Fibroblast of gingiva (primary cell): ENCODE results near the gene KRABD2.
"Not testable (repeated sequence)": the region's sequence is repeated elsewhere in the genome, so short reads cannot be mapped to it uniquely, and the experiment has no call there.

Experiments
- DNase-seq: peaks from one replicate; pipeline ENCODE4 v3.0.0-alpha.2; 2011; ENCODE audit warnings: low read depth

KRABD2 gene

DNA sequence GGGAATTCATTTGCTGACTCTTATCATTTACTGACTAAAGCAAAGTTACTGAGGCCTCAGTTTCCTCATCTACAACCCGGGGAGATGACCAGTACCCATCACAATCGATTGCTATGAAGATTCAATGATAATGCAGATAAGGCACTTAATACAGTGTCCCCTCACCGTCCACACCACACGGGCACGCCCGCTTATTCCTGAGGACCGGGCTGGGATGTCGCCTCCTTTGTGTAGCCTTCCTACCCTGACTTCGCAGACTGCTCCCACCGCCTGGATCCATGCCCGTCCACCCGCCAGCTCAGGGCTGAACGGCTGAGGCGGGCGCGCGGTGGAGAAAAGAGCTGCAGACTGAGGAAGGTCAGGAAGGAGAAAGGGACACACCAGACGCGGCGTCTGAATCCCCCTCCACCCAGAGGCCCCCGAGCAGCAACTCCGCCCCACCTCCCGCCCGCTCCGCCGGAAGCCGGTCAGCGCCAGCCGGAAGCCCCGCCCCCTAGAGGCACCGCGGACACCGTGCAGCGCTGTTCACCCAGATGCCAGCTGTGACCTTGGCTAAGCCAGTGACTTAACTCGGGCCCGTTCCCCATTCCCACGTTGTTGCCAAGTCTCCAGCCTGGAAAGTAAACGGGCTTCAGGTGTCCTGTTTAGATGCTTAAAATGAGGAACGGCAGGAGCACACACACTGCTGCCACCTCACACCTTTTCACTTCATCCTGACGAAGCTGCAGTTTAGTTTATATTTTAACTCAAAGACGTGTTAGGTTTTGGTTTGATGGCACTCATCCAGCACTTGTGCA lies at the start of gene KRABD2:
KRABD2 (minus strand) TSS at position 434 of the 797 bp plus-strand sequence.
- peak; percentile 85 for DNase-seq

DNA sequence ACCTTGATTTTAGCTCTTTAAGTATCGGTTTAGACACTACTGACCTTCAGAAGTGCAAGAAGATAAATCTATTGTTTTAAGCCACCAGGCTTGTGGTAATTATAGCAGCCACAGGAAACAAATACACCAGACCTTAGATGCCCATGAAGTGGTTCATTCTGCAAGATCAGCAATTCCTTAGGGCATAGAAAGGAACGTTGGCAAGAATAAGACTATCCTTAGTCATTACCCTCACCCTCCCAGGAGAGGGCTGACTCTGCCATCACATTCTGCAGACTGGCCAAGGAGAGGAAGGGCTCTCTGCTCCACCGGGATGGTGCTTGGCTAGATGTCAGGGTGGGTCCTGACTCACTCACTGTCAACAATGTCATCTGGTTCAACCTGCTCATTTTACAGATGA lies 45.1 kb upstream of the KRABD2 start:
- peak; percentile 75 for DNase-seq

DNA sequence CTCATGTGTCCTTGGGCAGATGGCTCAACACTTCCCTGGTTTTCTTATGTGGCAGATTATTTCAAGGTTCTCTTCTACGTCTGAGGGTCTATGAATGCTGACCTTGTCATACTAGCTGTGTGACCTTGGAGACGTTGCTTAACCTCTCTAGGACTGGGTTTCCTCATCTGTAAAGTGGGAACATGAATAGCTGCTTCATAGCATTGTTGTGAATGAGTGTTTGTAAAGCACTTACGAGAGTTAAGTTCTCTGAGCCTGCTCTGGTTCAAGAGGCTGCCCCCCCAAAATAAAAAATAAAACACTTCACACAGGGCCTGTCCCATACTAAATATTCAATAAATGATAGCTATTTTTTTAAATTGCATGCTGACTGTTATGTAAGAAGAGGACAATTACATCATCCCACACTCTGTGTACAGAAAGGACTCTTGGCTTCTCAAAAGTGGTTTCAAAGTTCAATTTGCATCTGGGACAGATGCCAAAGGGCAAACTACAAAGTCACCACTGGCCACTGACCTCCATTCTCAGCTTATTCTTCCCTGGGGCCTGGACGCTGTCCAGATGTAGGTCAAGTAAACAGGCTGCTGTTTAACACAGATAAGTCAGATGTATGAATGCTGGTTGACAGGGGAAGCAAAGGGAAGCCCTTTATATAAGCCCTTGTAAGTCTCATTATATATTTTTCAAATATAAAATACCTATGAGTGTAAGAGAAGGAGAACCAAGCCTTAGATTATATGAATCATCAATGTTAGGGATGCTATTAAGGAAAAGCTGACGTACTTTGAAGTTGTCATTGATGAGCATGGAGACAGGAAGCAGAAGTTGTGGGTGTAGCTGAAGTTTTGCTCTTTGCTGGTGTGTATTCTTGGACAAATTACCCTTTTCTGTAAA lies 43.8 kb upstream of the KRABD2 start:
- DNase-seq = peak; percentile 64

DNA sequence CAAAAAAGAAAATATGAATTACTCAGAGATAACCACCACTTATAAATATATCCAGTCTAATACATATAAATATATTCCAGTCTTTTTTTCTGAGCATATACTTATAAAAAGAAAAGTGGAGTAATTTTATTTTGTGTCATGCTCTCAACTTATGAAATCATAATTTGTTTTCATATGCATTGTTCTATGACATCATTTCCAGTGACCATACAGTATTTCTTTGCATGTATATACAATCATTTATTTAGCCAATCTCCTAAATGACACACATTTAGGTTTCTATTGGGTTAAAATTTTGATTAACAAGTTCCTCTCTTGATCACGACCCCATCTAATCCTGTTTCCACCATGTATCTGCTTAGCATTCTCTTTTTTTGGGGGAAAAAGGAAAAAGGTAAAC lies 42.8 kb upstream of the KRABD2 start:
- DNase-seq = no peak

DNA sequence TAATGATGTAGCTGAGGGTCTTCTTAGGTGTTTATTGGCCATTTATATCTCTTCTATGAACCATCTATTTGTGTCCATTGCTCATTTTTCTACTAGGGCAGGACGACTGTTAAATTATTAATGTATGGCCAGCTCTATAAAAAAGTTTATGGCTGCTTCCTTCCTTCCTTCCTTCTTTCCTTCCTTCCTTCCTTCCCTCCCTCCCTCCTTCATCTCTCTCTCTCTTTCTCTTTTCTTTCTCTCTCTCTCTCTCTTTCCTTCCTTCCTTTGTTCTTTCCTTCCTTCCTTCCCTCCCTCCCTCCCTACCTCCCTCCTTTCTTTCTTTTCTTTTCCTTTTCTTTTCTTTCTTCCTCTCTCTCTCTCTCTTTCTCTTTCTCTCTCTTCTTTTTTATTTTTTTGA lies 42.0 kb upstream of the KRABD2 start:
- DNase-seq = no peak

DNA sequence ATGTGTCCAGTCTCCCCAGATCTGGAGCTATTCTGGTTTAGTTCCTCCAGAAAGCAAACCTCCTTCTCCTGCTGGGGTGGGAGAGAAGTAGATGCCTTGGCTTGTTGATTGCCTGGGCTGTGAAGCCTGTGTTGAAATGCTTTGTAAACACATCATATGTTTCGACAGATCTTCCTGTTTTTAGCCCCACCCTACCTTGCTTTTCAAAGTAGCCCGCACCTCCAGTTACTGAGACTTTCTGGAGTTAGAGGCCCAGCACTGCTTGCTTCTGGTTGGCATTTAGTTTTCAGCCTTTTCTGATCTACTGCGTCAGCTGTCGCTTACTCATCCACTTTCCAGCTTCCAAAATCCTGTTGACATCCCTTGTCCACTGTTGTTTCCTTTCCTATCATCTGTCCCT lies 41.3 kb upstream of the KRABD2 start:
- DNase-seq = no peak

DNA sequence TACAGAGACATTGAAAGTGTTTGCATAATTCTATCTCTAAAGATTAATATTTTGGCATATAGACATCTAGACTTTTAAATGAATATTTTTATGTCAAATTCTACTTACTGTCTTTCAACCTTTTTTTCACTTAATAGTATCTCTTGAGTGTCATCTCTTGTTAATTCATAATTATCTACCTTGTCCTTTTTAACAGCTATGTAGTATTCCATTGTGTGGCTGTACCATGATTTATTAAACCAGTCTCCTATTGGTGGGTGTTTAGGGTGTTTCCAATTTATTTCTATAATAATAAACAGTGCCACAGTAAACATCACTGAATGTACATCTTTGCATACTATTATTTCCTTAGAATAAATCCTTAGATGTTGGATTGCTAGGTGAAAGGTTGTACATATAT lies 37.4 kb upstream of the KRABD2 start:
- DNase-seq = no peak

DNA sequence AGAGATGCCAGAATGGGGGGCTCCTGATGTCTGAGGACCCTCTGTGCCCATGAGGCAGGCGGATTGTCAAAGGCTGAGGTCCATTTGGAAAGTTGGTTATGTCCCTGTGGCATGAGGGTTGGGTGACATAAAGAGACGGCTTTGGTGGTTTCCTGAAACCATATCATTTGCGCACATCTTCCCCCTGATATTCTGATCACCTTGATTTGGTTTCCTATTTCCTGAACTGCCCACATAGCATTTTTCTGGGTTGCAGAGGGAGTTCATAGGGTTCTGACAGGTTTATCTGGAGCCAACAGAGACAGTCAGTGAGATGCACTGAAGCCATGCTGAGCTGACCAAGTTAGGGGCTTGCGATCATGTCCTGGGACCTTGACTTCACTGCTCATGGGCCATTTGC lies 36.8 kb upstream of the KRABD2 start:
- no peak for DNase-seq

DNA sequence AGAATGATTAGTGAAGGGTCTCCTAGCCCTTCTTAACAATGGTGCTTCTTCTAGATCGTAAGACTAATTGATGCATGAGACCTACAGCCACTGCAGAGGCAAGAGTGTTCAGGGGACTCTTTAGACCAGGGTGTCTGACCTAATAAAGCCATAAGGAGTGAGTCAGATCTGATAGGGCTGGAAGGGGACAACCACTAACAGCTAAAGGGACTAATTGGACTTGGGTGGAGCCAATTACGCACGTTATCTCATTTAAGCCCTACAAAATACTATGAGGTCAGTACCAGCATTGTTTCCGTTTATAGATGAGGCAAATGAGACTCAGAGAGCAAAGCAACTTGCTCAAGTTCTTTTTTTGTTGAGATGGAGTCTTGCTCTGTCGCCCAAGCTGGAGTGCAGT lies 35.6 kb upstream of the KRABD2 start:
- DNase-seq = no peak

DNA sequence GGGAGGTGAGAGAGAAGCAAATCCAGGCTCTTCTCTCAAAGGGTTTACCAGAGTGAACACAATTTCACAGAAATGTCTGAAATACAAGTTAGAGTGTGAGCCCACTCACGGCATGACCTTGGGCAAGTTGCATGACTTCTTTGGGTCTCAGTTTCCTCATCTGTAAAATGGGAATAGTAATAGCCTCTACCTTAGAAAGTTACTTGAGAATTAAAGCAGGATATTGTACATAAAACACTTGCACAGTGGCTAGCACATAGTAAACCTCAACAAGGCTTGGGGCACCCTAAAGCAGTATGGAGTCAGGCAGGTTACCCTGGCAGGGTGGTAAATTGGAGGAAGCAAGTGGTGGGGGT lies 34.4 kb upstream of the KRABD2 start:
- DNase-seq = no peak

DNA sequence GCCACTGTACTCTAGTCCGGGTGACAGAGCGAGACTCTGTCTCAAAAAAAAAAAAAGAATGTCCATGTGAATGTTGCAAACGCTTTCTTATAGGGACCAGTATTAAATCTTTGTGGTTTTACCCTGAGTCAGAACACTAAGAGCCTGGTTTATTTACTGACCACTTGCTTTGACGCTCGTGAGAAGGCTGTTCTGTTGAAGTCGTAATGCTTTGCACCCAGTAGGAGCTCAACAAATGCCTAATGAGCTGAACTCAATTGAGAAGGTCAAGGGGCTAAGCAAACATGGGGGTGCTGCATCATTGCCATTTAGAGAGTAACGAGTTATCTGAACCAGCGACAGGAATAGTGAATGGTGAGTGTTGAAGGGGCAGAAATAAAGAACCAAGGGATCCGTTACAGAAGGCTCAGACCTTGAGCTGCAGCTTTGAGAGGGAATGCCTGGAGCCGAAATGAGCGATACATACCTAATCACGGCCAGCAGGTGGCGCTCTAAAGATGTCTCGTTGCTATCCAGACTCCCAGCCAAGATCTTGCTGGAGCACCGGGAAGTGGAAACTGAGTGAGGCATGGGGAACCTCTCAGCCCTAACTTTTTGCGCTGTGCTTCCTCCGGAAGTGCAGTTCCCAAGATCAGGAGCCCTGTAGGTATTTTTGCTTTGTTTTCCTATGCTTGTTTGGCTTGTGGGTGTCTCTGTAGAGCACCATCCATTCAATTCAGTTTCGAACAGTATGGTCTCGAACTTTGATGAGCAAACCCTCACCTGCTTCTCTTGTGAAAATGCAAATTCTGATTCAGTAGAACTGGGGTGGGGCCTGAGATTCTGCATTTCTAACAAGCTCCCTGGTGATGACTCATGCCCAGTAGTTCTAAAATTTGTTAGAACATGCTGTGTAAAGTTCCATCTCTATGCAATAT lies 33.7 kb upstream of the KRABD2 start:
- DNase-seq = peak; percentile 78

DNA sequence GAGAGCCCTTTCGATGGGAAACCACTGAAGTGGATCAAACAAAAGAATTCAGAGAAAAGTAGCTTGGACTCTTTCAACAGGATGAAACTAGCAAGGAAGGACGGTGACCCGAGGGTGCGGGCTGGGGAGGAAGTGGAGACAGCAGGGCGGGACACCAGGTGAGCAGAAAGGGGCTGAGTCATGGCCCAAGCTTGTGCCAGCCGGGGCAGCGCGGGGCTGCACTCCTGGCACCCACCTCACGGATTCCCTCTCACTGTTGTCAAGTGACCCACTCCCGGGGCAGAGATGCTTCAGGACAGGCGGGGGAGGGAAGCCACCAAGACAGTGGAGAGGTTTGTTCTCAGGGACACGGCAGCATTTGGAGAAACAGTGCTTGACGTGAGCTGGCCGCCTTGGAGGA lies 31.9 kb upstream of the KRABD2 start:
- no peak for DNase-seq

DNA sequence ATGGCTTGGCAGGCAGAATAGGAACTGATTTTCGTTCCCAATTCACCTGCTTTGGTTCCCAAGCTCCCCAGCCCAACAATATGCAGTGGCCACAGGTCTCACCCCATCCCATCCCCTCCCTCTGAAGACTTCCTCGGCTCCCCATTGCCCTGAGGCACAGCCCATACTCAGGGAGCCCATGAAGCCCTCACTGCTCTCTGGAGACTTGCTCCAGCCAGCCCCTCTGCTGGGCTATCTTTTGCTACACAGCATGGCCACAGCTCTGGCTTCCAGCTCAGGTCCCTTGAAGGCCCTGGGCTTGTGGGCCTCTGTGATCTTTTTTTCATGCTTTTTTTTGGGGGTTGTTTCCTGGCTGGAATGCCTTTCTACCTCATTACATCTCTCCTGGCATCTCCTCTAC lies 29.7 kb upstream of the KRABD2 start:
- no peak for DNase-seq

DNA sequence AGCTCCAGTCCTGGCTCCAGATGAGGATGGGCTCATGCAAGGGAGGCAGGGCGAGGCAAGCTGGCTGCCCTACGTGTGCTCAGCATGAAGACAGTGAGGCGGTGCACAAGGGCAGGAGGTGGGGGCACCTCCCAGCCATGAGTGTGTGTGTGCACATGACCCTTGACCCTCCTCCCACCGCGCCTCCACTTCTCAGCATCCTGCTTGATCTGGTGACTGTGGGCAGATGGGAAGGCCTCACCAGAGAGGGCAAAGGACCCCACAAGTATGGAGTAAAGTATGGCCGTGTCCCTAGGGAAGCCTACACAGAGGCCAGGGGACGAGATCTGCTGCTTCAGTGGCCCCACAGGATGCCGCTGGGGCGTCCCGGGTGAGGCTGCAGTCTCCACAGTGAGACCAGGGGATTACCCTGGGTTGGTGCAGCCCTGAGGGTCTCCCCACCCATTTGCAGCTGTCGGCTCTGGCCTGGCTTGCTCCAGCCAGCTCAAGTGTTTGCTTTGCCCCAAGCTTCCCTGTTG lies 29.1 kb upstream of the KRABD2 start:
- DNase-seq = no peak

DNA sequence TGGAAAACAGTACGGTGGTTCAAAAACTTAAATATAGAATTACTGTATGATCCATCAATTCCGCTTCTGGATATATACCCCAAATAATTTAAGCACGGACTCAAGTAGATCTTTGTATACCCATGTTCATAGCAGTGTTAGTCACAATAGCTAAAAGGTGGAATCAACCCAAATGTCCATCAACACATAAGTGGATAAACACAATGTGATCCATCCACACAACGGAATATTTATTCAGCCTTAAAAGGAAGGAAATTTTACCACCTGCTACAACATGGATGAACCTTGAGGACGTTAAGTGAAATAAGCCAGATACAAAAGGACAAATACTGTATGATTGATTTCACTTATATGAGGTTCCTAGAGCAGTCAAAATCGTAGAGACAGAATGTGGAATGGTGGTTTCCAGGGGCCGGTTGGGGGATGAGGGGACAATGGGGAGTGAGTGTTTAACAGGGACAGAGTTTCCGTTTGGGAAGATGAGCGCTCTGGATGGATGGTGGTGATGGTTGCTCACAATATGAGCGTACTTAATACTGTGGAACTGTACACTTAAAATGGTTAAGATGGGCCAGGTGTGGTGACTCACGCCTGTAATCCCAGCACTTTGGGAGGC lies 26.5 kb upstream of the KRABD2 start:
- DNase-seq = no peak

DNA sequence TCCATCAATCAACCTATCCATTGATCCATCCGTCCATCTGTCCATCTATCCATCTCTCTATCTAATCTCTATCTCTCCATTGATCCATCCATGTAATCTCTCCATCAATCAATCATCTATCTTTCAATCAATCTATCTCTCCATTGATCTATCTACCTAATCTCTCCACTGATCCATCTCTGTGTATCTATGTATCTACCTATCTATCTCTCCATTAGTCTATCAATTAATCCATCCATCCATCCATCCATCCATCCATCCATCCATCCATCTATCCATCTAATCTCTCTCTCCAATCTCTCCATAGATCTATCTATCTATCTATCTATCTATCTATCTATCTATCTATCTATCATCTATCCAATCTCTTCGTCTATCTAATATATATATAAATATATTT lies 24.6 kb upstream of the KRABD2 start:
- no peak for DNase-seq

DNA sequence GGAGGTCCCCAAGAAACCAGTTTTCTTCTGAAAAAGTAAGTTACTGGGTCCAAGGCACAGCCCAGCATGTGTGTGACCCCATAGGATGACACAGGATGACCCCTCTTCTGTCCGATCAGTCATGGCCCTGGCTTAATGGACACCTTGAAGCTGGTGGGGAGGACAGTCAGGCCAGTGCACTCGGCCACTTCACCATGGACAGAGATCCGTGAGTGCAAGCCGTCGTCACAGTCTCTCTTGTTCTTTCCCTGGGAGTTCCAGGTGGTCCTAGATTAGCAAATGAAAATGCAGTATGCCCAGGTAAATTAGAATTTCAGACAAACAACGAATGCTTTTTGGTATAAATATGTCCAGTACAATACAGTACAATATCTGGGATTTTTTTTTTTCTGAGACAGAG lies 22.5 kb upstream of the KRABD2 start:
- DNase-seq = no peak

DNA sequence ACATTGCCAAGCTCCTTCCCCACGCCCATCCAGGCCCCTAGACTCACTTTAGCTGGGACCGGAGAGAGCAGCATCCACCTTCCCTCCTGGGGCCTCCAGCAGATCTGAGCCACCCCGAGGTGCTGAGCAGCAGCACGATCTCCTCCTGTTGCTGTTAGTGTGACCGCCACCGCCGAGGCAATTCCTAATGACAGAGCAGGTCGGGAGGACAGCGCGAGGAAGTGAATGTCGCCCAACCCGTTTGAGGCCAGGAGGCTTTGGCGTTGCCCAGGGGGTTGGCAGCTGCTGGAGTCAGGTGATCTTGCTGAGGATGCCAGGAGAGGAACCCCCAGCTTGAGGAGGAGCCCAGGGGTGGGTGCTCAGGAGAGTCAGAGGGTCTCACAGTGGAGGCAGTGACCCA lies 21.1 kb upstream of the KRABD2 start, which contains the start of gene RNF222:
RNF222 (minus strand) TSS at position 192 of the 400 bp plus-strand sequence. CDS start 4,366 bp downstream, outside the sequence.
- DNase-seq = no peak

DNA sequence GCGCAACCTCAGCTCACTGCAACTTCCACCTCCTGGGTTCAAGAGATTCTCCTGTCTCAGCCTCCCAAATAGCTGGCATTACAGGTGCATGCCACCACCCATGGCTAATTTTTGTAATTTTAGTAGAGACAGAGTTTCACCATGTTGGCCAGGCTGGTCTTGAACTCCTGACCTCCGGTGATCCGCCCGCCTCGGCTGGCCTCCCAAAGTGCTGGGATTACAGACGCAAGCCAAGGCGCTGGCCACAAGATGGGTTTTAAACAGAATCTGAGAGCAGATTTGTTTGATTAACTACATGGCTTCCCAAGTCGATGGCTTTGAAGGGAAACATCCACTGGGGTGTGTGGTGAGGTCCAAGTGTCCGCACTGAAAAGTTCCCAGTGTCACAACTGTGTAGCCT lies 18.0 kb upstream of the KRABD2 start:
- not testable (repeated sequence) for DNase-seq

DNA sequence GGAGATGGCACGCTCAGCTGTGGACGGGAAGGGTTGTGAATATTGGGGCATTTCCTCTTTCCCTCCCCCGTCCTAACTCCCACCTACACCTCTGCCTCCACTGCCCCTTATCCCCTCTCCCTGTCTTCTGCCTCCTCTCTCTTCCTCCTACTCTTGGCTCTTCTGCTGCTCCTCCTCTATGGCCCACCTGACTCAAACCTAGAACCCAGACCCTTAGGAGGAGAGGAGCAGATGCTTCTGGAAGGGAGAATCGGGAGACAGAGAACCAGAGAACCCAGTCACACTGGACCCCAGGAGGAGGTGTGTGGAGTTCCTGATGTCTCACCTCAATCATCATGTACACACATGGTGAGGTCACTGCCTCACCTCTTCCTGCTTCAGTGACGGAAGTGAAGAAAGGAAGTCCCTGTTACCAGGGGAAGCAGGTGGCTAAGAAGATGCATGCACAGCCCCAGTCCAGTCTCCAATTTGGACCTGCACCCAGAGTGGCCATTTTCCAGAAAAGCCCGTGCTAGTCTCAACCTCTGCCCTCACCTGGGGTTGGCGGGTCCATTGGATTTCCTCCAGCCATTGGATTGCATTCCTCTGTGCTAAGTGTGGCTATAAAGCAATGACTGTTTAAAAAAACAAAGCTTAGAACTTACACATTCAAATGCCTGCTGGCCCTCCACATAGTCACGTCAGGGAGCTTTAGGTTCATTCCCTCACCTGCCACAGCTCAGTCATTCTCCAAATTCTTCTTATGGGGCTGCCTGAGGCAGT lies 17.1 kb upstream of the KRABD2 start:
- no peak for DNase-seq
